ENCODE results near the gene OPN3. TPM values are rescaled to one million over a fixed set of nuclear protein-coding genes. Genes with fewer than 3 reads are reported as not detected.

The OPN3 gene
- total RNA-seq, 2 experiments from 2014 or later = 10.7 to 18.9 TPM

- Histone ChIP-seq H3K4me2 (ENCODE audit: low read length) (no peak overlapping the region), H4K20me1 (ENCODE audit: insufficient read depth, low read length) (no peaks in the 10 kb centered on the region), H3K36me3 (ENCODE audit: insufficient read depth, low read length) (peaks cover 20% of the 10 kb centered on the region; the same call in 1 of the 2 replicates), H3K4me3 (ENCODE audit: low read depth, low read length, poor library complexity, severe bottlenecking) (no peak overlapping the region), H3K9me3 (ENCODE audit: low read length) (no peaks in the 10 kb centered on the region), H3K27ac (ENCODE audit: low read depth, low read length, poor library complexity, severe bottlenecking) (no peak overlapping the region), H3K79me2 (ENCODE audit: insufficient read depth, low read depth, low read length) (no peaks in the 10 kb centered on the region), H3K4me1 (ENCODE audit: insufficient read depth, low read length, poor library complexity, severe bottlenecking) (peaks cover 4% of the 10 kb centered on the region), H3K9me2 (ENCODE audit: insufficient read depth, low read length) (no peaks in the 10 kb centered on the region), H2AFZ (ENCODE audit: low read length) (no peak overlapping the region)
- ChIA-PET CTCF (ENCODE audit: unreplicated experiment) (no interaction called here), POLR2A (interaction anchor here (0.6 to 1.0 kb wide), 2 partner anchors 55 to 372 kb away, joined by 4 to 5 read pairs; no protein-coding TSS in a partner anchor)
- no peak for DNase-seq (ENCODE audit: low spot score)
- no TSS peak for BruUV-seq (replicated peaks)
- intact Hi-C loops (cut with micrococcal nuclease; ENCODE audit: unreplicated experiment) = no loop called here
- no peak for TF ChIP-seq EZH2phosphoT487 (IDR thresholded peaks at IDR 0.05; ENCODE audit: borderline replicate concordance, low read depth, low read length)
- TF ChIP-seq, protein P1, sequence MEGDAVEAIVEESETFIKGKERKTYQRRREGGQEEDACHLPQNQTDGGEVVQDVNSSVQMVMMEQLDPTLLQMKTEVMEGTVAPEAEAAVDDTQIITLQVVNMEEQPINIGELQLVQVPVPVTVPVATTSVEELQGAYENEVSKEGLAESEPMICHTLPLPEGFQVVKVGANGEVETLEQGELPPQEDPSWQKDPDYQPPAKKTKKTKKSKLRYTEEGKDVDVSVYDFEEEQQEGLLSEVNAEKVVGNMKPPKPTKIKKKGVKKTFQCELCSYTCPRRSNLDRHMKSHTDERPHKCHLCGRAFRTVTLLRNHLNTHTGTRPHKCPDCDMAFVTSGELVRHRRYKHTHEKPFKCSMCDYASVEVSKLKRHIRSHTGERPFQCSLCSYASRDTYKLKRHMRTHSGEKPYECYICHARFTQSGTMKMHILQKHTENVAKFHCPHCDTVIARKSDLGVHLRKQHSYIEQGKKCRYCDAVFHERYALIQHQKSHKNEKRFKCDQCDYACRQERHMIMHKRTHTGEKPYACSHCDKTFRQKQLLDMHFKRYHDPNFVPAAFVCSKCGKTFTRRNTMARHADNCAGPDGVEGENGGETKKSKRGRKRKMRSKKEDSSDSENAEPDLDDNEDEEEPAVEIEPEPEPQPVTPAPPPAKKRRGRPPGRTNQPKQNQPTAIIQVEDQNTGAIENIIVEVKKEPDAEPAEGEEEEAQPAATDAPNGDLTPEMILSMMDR (conservative IDR thresholded peaks at IDR 0.05; ENCODE audit: low read length) = no peak
Measured at GRCh38 chr1:241591736-241592135, 48.4 kb downstream of the OPN3 start.

- H3K4me1 ChIP-seq (ENCODE audit: insufficient read depth, low read length, poor library complexity, severe bottlenecking) = no peaks in the 10 kb centered on the region
- H3K9me2 ChIP-seq (ENCODE audit: insufficient read depth, low read length) = no peaks in the 10 kb centered on the region
- no peak for DNase-seq (ENCODE audit: low spot score)
- no peak overlapping the region for H3K4me2 ChIP-seq (ENCODE audit: low read length)
- TF ChIP-seq, protein P1 (conservative IDR thresholded peaks at IDR 0.05; ENCODE audit: low read length) = no peak
- no peak for TF ChIP-seq EZH2phosphoT487 (IDR thresholded peaks at IDR 0.05; ENCODE audit: borderline replicate concordance, low read depth, low read length)
- no peaks in the 10 kb centered on the region for H4K20me1 ChIP-seq (ENCODE audit: insufficient read depth, low read length)
- BruUV-seq (replicated peaks) = no TSS peak
- ChIA-PET POLR2A (interaction anchor here (0.6 to 2.5 kb wide), 3 partner anchors 11 to 373 kb away, joined by 4 to 11 read pairs (median 5); no protein-coding TSS in a partner anchor), CTCF (ENCODE audit: unreplicated experiment) (no interaction called here)
- H3K4me3 ChIP-seq (ENCODE audit: low read depth, low read length, poor library complexity, severe bottlenecking) = no peak overlapping the region
- no peak overlapping the region for H2AFZ ChIP-seq (ENCODE audit: low read length)
- intact Hi-C loops (cut with micrococcal nuclease; ENCODE audit: unreplicated experiment) = no loop called here
- no peaks in the 10 kb centered on the region for H3K9me3 ChIP-seq (ENCODE audit: low read length)
- no peak overlapping the region for H3K27ac ChIP-seq (ENCODE audit: low read depth, low read length, poor library complexity, severe bottlenecking)
- H3K36me3 ChIP-seq (ENCODE audit: insufficient read depth, low read length) = peaks cover 20% of the 10 kb centered on the region; the same call in 1 of the 2 replicates
- H3K79me2 ChIP-seq (ENCODE audit: insufficient read depth, low read depth, low read length) = no peaks in the 10 kb centered on the region
Measured at GRCh38 chr1:241591317-241591716, 48.9 kb downstream of the OPN3 start.

GRCh38 chr1:241590719-241591118 is 49.5 kb downstream of the OPN3 start:
- H3K36me3 ChIP-seq (ENCODE audit: insufficient read depth, low read length) = peaks cover 20% of the 10 kb centered on the region; the same call in 1 of the 2 replicates
- TF ChIP-seq, protein P1 (conservative IDR thresholded peaks at IDR 0.05; ENCODE audit: low read length) = no peak
- TF ChIP-seq EZH2phosphoT487 (IDR thresholded peaks at IDR 0.05; ENCODE audit: borderline replicate concordance, low read depth, low read length) = no peak
- H3K4me2 ChIP-seq (ENCODE audit: low read length) = no peak overlapping the region
- ChIA-PET POLR2A (interaction anchor here (1.0 to 2.5 kb wide), 2 partner anchors 11 to 54 kb away, joined by 5 to 11 read pairs; no protein-coding TSS in a partner anchor), CTCF (ENCODE audit: unreplicated experiment) (no interaction called here)
- no peaks in the 10 kb centered on the region for H4K20me1 ChIP-seq (ENCODE audit: insufficient read depth, low read length)
- BruUV-seq (replicated peaks) = no TSS peak
- no peak overlapping the region for H3K4me3 ChIP-seq (ENCODE audit: low read depth, low read length, poor library complexity, severe bottlenecking)
- H3K27ac ChIP-seq (ENCODE audit: low read depth, low read length, poor library complexity, severe bottlenecking) = no peak overlapping the region
- H3K9me3 ChIP-seq (ENCODE audit: low read length) = no peaks in the 10 kb centered on the region
- no peak for DNase-seq (ENCODE audit: low spot score)
- no peaks in the 10 kb centered on the region for H3K79me2 ChIP-seq (ENCODE audit: insufficient read depth, low read depth, low read length)
- H2AFZ ChIP-seq (ENCODE audit: low read length) = no peak overlapping the region
- no peaks in the 10 kb centered on the region for H3K9me2 ChIP-seq (ENCODE audit: insufficient read depth, low read length)
- H3K4me1 ChIP-seq (ENCODE audit: insufficient read depth, low read length, poor library complexity, severe bottlenecking) = no peaks in the 10 kb centered on the region
- intact Hi-C loops (cut with micrococcal nuclease; ENCODE audit: unreplicated experiment) = no loop called here
